GM21786 (cell line): Measurements from ENCODE around the gene SERF2.
A peak's percentile ranks its signal among the peaks of the same experiment; 100 is the strongest.
"Not testable (repeated sequence)": the region's sequence is repeated elsewhere in the genome, so short reads cannot be mapped to it uniquely, and the experiment has no call there.

Experiments
- ATAC-seq: cut with Tn5 transposase; IDR thresholded peaks from one replicate; pipeline ENCODE4 v1.9.1; 2021; ENCODE audit not compliant: unreplicated experiment

The SERF2 gene

DNA sequence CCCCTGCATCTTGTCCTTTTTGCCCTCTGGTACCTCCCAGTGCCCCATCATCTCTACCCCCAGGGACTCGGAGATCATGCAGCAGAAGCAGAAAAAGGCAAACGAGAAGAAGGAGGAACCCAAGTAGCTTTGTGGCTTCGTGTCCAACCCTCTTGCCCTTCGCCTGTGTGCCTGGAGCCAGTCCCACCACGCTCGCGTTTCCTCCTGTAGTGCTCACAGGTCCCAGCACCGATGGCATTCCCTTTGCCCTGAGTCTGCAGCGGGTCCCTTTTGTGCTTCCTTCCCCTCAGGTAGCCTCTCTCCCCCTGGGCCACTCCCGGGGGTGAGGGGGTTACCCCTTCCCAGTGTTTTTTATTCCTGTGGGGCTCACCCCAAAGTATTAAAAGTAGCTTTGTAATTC is 1.5 kb downstream of the SERF2 start:
- ATAC-seq = no peak

- ATAC-seq = no peak
Observed at GRCh38 chr15:43794269-43795037, 2.3 kb downstream of the SERF2 start.

GRCh38 chr15:43795197-43795596 is 3.1 kb downstream of the SERF2 start:
- ATAC-seq = no peak

DNA sequence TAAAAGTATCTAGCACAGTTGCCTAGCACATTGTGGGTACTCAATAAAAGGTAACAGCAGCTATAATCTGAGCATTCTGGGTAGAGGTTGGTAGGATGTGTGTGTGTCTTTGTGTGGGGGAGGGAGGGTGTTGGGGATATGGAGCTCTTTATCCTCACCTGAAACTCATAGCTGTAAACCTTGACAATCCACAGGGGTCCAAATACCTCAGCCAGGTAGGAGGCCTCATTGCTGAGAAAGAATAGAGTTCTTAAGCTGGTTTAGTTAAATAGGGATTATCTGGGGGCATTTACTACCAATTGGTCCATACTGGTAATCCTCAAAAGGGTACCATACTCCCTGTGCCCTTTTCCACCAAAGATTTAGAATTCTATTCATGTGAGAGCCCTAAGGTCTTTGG is 3.9 kb downstream of the SERF2 start:
- ATAC-seq = no peak

GRCh38 chr15:43796566-43796965 is 4.4 kb downstream of the SERF2 start:
- ATAC-seq = no peak

DNA sequence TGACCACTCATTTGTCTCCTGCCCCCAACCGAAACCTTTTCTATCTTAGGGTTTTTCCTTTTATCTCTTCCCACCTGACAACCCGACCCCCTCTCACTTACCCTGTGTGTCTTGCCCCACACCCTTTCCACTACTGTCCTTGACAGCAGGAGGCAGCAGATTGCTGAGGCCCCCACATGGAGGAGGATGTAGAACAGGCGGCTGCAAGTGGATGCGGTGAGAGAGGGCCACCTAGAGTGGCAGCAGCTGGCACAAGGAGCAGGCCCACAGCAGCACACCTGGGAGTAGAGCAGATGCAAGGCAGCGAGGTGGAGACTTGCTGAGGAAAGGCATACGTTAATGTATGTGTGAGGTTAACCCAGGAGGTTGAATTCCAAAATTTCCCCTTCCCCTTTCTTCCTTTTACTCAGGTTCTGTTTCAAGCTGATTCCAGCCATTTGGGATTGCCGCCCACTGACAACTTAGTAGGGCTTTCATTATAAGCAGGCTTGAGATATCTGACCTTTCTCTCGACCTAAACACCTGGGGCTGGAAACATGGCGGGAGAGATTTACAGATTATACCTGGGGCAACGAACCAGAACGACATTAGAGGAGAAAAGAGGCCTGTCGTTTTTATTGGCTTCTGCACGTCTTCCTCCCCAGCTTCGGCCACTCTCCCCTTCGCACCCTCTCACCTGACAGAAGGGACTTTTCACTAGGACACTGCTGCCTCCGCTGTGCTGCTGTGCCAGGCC is 7.3 kb downstream of the SERF2 start:
- ATAC-seq = no peak

DNA sequence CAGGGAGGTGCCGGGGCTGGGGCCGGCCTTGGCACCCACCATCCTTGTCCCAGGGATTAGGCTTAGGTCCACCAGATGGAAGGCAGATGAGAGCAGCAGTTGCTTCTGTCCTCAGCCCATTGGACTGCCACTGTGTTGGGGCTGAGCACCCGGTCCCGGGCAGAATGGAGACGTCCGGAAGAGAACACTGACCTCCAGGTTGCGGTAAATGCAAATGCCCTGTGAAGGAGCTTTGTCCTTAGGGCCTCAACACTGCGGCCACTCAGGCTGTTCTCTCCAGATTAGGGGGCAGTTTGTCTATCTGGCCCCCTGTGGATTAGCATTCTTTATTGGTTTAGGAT is 7.8 kb downstream of the SERF2 start, which contains the start of gene SERINC4:
TSS of gene SERINC4 (minus strand) at position 276 of the 341 bp plus-strand sequence. CDS start at position 42, 234 bp downstream.
- ATAC-seq = no peak

- peak; percentile 80 for ATAC-seq
Observed at GRCh38 chr15:43800286-43801141, 8.4 kb downstream of the SERF2 start, which contains the start of gene HYPK. Gene HYPK (plus strand): TSS chr15:43800599. CDS start chr15:43800623, 24 bp downstream.

GRCh38 chr15:43802676-43803075 is 10.6 kb downstream of the SERF2 start:
- ATAC-seq = not testable (repeated sequence)

- ATAC-seq = no peak
Observed at GRCh38 chr15:43808435-43808950, 16.4 kb downstream of the SERF2 start.

GRCh38 chr15:43808960-43809678 is 17.0 kb downstream of the SERF2 start:
- ATAC-seq = peak; percentile 77

GRCh38 chr15:43815064-43815463 is 22.9 kb downstream of the SERF2 start:
- not testable (repeated sequence) for ATAC-seq

- ATAC-seq = no peak
Observed at GRCh38 chr15:43821505-43821904, 29.4 kb downstream of the SERF2 start.

DNA sequence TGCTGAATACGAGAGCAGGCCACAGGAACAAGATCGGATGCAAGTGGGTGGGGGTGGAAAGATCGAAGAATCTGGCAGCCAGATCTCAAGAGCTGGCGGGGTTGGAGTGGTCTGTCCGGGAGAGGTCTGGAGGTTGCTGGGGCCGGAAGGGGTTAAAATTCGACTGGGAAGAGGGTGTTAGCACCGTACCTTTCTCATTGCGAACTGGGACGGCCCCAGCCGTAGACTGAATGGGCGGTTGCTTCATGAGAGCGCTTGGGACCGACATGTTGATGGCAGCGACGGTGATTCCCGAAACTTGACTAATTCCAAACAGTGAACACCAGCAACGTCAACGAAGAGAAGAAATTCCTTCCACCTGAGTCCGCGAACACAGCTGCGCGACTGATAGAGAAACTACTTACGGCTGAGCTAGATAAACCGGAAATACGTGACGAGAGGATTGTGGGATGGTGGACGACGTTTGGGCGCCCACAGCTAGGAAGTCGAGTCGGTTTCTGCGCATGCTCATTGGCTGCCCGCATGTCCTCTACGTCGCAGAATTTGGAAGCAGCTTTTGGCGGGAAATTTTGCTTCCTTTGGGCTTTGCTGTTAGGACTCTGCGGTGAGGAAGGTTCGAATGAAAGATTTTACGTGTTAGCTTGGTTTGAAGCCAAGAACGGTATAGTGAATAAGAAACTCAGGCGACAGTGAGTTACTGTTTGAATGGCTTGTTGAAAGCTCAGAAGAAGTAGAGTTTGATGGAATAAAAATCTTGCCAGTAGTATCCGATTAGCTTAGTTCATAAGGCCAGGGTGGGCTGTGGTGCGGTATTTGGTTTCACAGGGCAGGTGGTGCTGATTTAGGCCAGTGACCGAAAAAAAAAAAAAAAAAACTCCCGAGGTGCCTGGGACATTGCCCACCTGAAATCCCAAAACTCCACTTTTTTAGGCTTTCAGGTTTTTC is 32.5 kb downstream of the SERF2 start, which contains the start of gene MFAP1:
TSS of gene MFAP1 (minus strand) at position 389 of the 945 bp plus-strand sequence. CDS start at position 268, 121 bp downstream.
- ATAC-seq = no peak

- ATAC-seq = not testable (repeated sequence)
Observed at GRCh38 chr15:43825305-43825704, 33.2 kb downstream of the SERF2 start.

DNA sequence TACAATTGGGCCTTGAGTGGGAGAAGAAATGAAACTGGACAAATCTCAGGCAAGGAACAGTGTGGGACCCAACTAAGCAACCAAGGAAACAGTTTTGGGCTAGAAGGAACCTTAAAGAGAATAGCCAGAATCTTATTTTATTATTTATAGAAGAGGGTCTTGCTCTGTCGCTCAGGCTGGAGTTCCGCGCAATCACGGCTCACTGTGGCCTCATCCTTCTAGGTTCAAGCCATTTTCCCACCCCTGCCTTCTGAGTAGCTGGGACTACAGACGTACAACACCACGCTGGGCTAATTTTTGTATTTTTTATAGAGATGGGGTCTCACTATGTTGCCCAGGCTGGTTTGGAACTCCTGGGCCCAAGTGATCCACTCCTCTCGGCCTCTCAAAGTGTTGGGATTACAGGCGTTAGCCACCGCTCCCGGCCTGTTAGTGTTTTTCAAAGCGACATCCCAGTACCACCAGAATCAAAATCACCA is 33.9 kb downstream of the SERF2 start:
- ATAC-seq = no peak

GRCh38 chr15:43826508-43827341 is 34.6 kb downstream of the SERF2 start, which contains the start of gene WDR76:
Gene WDR76 (plus strand): TSS chr15:43827002. CDS start chr15:43827033, 31 bp downstream.
- peak; percentile 51 for ATAC-seq

DNA sequence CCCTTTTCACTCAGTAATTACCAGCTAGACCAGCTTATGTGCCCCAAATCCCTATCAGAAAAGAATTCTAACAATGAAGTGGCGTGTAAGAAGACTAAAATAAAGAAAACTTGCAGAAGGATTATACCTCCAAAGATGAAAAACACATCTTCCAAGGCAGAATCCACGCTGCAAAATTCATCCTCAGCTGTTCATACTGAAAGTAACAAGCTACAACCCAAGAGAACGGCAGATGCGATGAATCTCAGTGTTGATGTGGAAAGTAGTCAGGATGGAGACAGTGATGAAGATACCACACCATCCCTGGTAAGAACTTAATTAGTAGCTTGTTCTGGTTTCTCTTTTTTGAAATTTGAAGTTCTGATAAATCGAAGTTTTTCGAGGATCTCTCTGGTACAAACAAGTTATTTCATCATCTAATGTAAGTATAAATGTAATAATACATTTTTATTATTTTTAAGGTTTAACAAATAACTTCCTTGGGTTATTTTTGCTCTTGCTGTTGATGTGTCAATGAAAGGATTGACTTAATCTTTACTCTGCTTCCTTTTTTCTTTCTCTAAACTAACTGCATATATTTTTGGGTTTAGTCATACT is 36.0 kb downstream of the SERF2 start:
- no peak for ATAC-seq
